ENCODE data around the gene KIF3C. TPM values are rescaled to one million over a fixed set of nuclear protein-coding genes. Genes with fewer than 3 reads are reported as not detected.
"Not testable (repeated sequence)": the region's sequence is repeated elsewhere in the genome, so short reads cannot be mapped to it uniquely, and the experiment has no call there.

KIF3C gene
- total RNA-seq, 1 donor from 2014 or later = 7.4 TPM

DNA sequence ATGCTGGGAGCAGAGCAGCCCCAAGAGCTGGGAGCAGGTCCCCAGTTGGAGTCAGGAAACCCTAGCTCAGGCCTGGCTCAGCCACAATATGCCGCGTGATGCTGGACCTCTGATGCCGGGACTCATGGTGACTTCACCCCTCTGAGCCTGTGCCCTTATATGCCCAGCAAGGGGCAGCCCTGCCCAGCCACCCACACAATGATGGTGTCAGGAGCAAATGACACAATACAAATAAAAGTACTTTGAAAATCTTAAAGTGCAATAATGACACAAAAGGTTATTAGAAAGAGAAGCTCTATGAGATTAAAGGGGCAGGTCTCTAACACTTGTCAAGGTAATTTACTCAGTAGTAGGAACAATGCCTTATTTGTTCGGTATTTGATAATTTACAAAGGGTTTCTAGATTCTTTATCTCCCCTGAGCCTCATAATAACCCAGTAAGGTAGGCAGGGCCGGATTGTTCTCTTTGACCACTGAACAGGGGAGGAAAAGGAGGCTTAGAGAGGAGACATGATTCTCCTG lies 18.3 kb upstream of the KIF3C start:
- DNase-seq (ENCODE audit: low spot score) = no peak

DNA sequence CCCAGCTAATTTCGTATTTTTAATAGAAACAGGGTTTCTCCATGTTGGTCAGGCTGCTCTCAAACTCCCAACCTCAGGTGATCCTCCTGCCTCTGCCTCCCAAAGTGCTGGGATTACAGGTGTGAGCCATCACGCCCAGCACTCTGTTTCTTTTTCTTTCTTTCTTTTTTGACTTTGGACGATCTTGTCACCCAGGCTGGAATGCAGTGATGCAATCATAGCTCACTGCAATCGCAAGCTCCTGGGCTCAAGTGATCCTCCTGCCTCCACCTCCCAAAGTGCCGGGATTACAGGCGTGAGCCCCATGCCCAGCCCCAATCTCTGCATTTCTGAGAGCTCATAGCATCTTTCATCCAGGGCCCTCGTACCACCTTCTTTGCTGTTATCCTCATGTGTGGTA lies 17.1 kb upstream of the KIF3C start:
- DNase-seq (ENCODE audit: low spot score) = not testable (repeated sequence)

DNA sequence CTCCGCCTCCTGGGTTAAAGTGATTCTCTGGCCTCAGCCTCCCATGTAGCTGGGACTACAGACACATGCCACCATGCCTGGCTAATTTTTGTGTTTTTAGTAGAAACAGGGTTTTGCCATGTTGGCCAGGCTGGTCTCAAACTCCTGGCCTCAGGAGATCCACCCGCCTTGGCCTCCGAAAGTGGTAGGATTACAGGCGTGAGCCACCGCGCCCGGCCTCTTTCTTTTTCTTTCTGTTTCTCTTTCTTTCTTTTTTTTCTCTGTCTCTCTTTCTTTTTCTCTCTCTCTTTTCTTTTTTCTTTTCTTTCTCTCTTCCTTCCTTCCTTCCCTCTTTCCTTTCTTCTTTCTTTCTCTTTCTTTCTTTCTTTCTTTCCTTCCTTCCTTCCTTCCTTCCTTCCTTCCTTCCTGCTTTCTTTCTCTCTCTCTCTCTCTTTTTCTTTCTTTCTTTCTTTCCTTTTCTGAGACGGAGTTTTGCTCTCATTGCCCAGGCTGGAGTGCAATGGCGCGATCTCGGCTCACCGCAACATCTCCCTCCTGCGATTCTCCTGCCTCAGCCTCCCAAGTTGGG lies 16.6 kb upstream of the KIF3C start:
- not testable (repeated sequence) for DNase-seq (ENCODE audit: low spot score)

- no peak for DNase-seq (ENCODE audit: low spot score)
Observed at GRCh38 chr2:25996844-25997243, 14.5 kb upstream of the KIF3C start.

DNA sequence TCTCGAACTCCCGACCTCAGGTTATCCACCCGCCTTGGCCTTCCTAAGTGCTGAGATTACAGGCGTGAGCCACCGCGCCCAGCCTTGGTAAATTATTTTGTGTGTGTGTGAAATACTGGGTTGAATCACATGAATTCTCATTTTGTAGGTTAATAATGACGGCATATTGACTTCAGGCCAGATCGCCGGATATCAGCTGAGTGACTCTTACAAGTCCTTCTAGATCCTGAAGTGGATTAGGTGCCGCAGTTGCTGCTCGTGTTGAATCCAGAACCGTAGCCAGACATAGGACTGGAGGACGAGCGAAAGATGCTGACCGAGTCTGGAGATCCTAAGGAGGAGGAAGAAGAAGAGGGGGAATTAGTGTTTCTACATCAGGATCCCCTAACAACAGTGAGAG lies 12.2 kb upstream of the KIF3C start:
- DNase-seq (ENCODE audit: low spot score) = no peak

GRCh38 chr2:25993049-25993448 lies 10.8 kb upstream of the KIF3C start:
- DNase-seq (ENCODE audit: low spot score) = no peak

- DNase-seq (ENCODE audit: low spot score) = no peak
Observed at GRCh38 chr2:25992556-25992955, 10.3 kb upstream of the KIF3C start.

GRCh38 chr2:25991965-25992364 lies 9.7 kb upstream of the KIF3C start:
- DNase-seq (ENCODE audit: low spot score) = no peak

DNA sequence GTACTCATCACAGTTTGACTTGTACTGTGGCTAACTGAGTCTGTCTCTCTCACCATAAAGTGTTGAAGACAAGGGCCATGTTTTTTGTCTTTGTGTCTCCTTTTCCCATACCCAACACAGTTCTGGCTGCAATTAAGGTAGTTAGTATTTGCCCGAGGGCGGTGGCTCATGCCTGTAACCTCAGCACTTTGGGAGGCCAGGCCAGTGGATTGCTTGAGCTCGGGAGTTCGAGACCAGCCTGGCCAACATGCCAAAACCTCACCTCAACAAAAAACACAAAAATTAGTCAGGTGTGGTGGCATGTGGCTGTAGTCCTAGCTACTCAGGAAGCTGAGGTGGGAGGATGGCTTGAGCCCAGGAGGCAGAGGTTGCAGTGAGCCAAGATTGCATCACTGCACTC lies 6.9 kb upstream of the KIF3C start:
- no peak for DNase-seq (ENCODE audit: low spot score)

DNA sequence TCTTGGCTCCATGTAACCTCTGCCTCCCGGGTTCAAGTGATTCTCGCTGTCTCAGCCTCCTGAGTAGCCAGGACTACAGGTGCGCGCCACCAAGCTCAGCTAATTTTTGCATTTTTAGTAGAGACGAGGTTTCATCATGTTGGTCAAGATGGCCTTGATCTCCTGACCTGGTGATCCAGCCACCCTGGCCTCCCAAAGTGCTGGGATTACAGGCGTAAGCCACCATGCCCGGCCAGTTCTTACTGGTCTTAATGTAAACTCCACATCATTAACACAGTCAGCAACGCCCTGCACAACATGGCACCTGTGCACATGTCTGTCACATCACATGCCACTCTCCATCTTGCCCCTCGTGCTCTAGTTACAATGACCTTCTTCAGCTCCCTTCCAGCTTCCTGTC lies 5.8 kb upstream of the KIF3C start:
- DNase-seq (ENCODE audit: low spot score) = no peak

DNA sequence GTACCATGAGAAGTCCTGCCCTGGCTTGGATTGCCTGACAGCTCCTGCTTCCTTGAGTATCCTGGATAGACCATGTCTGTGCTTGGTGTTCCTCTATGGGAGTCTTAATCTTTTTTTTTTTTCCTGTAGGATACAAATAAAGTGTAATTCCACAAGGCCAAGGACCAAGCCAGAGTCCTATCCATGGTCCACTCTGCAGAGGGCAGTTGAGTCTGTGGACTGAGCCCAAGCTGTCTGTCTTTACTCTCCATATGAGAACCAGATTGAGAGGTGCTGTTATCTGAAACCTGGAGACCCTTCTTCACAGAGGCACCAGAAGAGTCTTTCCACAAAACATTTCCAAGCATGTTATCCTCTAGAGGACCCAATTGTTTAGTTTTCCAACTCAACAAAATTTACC lies 1.4 kb upstream of the KIF3C start:
- DNase-seq (ENCODE audit: low spot score) = no peak

DNA sequence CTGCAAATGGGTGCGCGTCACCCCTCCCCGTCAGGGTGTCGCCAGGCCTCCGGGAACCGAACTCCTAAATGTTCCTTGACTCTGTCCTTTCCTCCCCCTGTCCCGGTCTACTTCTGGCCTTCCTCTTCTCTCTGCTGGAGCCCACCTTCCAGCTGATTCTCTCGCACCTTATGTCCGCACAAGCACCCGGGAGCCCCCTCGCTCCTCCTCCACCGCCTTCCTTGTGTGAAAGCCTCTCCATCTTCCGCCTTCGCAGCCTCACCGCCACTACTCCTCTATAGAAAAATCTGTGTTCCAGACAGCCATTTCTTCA lies 627 bp upstream of the KIF3C start:
- DNase-seq (ENCODE audit: low spot score) = no peak

GRCh38 chr2:25981596-25982272 lies 563 bp downstream of the KIF3C start:
- no peak for DNase-seq (ENCODE audit: low spot score)

DNA sequence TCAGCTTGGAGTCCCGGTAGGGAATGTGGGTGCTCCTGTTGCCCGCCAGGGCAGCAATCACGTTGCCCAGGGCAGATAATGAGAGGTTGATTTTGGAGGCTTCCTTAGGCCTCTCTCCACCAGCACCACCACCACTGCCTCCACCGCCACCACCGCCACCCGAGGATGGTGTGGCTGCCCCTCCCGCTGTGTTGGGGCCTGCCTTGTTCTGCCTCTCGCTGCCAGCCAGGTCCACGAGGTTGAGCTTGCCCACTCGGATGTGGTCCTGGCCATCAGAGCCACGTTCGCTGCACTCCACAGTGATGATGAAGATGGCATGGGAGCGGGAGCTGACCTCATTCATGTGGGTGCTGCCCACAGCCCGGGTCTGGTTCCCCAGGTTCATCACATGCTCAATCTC lies 1.3 kb downstream of the KIF3C start:
- no peak for DNase-seq (ENCODE audit: low spot score)

- DNase-seq (ENCODE audit: low spot score) = no peak
Observed at GRCh38 chr2:25980076-25980887, 2.0 kb downstream of the KIF3C start.

GRCh38 chr2:25979001-25979400 lies 3.3 kb downstream of the KIF3C start:
- DNase-seq (ENCODE audit: low spot score) = no peak

DNA sequence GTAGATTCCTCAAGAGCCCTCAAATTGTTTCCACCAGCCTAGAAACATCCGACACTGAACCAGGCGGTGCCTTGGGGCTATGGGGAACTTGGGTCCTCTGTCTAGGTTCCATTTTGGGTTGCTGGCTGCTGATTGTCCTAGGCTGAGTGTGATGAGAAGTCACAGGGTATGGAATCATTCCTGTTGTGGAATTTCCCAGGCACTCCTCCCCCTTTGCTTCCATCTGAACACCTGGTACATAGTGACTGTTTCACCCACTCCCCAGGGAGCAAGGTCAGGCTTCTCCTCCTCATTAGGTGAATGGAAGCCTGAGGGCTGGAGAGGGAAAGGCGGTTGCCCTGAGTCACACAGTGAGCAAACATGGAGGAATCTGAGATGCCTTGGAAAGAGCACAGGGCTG lies 4.5 kb downstream of the KIF3C start:
- no peak for DNase-seq (ENCODE audit: low spot score)

DNA sequence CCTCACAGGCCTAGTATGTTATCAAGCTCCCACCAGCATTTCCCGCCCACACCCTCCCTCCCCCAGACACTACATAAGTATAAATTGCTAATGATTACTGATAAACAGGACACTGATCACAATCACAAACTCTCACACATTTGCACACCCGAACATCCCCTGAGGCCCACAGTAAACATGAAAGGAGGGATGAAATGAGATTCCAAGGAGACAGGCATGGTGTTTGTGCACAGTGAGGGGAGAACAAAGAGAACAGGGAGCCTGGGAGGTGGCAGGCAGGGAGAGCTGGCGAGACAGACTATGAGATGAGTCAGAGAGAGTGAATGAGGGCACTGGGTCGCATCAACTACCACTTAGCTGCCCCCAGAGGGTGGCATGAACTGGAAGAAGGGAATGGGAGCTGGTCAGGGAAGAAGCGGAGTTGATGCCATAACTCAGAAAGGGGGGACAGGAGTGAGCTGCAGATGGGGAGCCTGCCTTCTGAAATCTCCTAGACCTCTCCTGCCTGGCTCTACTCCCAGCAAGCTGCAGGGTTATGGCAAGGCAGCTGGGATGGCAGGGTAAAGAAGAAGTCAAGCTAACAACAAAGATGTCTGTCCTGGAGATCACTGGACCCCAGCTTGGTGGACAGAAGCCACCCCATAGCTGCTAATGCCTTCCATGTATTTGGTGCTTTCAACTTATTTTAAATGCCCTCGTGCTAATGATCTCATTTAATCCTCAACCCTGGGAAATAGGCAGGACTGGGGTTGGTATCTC lies 5.1 kb downstream of the KIF3C start:
- DNase-seq (ENCODE audit: low spot score) = no peak

DNA sequence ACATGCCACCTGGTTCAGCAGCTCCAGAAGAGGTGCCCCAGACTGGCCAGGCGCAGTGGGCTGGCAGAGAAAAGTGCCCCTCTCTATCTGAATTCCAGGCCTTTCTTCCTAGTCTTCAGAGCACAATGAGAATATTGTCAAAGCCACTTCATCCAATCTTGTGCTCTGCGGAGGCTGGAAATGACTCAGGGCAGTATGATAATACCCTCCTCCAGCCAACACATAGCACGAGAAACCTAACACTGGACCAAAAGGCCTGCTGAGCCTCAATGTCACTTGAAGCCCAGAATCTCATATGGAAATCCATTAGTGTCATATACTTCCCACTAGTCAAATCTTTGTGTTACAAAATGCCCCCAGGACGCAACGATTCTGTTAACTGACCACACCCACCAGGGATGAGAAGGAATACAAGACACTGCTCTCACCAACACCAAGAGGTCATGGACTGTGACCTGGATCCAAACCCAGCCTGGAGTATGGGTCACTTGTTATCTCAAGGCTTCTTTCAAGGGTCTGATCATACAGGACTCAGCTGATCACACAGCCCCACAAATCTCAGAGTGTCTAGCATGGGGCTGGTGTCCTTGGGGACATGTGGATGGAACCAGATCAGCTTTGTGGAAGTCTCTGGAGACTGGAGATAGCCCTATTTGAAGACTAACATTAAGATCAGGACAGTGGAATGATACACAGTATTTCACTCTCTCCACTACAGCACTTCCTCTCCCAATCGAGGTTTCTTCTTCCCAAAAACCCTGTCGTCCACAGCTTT lies 10.1 kb downstream of the KIF3C start:
- no peak for DNase-seq (ENCODE audit: low spot score)

GRCh38 chr2:25971596-25971995 lies 10.7 kb downstream of the KIF3C start:
- DNase-seq (ENCODE audit: low spot score) = no peak

Data from mesenteric fat pad (tissue), 1 donor.